GM20000 (cell line): ENCODE data around the gene MYO5B.

Experiments
- DNase-seq: peaks from one replicate; pipeline ENCODE4 v3.0.0; 2012; ENCODE audit warnings: low spot score
- TF ChIP-seq, protein P1 (sequence below): IDR thresholded peaks from 2 replicates; pipeline ENCODE4 v1.5.1; 2012; ENCODE audit warnings: mild to moderate bottlenecking, control low read depth; ENCODE audit errors: extremely low read depth, missing control alignments

Gene MYO5B

GRCh38 chr18:50079571-50080295 is 115.2 kb downstream of the MYO5B start:
- DNase-seq: no peak
- TF ChIP-seq, protein P1, sequence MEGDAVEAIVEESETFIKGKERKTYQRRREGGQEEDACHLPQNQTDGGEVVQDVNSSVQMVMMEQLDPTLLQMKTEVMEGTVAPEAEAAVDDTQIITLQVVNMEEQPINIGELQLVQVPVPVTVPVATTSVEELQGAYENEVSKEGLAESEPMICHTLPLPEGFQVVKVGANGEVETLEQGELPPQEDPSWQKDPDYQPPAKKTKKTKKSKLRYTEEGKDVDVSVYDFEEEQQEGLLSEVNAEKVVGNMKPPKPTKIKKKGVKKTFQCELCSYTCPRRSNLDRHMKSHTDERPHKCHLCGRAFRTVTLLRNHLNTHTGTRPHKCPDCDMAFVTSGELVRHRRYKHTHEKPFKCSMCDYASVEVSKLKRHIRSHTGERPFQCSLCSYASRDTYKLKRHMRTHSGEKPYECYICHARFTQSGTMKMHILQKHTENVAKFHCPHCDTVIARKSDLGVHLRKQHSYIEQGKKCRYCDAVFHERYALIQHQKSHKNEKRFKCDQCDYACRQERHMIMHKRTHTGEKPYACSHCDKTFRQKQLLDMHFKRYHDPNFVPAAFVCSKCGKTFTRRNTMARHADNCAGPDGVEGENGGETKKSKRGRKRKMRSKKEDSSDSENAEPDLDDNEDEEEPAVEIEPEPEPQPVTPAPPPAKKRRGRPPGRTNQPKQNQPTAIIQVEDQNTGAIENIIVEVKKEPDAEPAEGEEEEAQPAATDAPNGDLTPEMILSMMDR: no peak

DNA sequence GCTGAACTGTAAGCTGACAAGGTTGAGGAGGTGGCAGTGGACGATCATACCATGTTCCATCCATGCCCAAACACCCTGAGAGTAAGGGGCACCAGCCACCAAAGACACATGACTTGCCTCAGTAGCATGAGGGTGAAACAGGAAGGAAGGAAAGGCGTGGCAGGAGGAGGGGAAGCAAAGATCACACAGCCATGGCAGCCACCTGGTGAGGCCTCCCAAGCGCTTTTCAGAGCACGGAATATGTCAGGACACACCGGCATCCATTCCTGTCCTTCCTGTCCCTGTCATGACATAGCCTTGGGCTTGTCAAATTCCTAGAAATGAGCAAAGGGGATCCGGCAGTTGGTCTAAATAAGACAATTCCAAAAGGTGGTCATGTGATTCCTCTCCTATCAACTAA is 118.7 kb downstream of the MYO5B start:
- TF ChIP-seq, protein P1: no peak
- DNase-seq: no peak

GRCh38 chr18:50075772-50076171 is 119.2 kb downstream of the MYO5B start:
- TF ChIP-seq, protein P1: no peak
- DNase-seq: no peak

- DNase-seq: no peak
- TF ChIP-seq, protein P1: no peak
These were observed 120.5 kb downstream of the MYO5B start for GRCh38 chr18:50074404-50074803.

DNA sequence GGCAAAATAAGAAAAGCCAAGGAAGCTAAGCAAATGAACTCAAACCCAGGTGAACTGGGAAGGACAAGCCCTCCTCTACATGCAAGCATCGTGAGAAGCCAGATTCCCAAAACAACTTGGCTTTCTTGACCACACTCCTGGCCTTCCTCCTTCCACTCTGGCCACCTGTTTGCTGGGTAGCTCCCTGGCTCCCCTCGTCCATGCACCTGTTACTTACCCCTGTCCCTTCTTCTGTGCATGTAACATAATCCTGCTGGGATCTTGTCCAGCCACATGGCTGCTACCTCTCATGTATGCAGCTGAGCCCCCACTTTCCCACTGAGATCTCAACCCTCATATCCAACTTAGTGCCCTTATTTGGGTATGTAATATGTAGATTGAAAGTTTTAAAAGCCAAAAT is 121.6 kb downstream of the MYO5B start:
- DNase-seq: no peak
- TF ChIP-seq, protein P1: no peak

- TF ChIP-seq, protein P1: no peak
- DNase-seq: no peak
These were observed 122.8 kb downstream of the MYO5B start for GRCh38 chr18:50072146-50072545.

- TF ChIP-seq, protein P1: no peak
- DNase-seq: no peak
These were observed 123.5 kb downstream of the MYO5B start for GRCh38 chr18:50071397-50071796.
